GM18858 (cell line): ENCODE data around the gene CLRN2.
"Not testable (repeated sequence)": the region's sequence is repeated elsewhere in the genome, so short reads cannot be mapped to it uniquely, and the experiment has no call there.

Source experiments
- ATAC-seq: cut with Tn5 transposase; IDR thresholded peaks from one replicate; pipeline ENCODE4 v1.9.1; 2021; ENCODE audit not compliant: unreplicated experiment

The CLRN2 gene

DNA sequence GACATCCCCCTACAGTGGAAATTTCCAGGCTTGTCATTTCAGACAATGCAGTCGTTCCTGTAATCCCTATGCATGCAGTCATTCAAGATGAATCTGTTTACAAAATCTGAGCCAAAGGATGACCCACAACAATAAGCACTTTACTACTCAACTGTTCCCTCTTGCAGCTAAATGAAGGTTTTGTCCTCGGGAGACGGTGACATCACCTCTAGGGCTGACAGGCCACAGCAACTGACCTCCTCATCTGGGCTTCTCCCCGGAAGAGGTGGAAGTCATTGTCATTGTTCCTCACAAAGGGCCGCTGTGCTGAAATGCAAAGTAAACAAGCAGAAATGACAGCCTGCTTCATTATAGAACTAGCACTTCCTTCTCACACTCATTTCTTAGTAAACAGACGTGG lies 29.2 kb downstream of the CLRN2 start:
- no peak for ATAC-seq

DNA sequence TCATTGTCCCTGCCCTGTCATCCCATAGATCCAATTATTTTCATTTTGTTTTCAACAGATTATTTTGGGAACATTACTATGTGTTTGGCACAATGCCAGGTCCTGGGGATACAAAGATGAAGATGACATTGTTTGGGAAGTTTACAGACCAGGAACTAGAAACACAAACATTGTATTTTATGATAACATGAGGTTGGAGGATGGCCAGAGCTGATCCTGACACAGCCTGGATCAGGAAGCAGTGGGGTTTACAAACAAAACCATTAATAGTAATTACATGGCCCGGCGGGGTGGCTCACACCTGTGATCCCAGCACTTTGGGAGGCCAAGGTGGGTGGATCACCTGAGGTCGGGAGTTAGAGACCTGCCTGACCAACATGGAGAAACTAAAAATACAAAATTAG lies 29.9 kb downstream of the CLRN2 start:
- no peak for ATAC-seq

DNA sequence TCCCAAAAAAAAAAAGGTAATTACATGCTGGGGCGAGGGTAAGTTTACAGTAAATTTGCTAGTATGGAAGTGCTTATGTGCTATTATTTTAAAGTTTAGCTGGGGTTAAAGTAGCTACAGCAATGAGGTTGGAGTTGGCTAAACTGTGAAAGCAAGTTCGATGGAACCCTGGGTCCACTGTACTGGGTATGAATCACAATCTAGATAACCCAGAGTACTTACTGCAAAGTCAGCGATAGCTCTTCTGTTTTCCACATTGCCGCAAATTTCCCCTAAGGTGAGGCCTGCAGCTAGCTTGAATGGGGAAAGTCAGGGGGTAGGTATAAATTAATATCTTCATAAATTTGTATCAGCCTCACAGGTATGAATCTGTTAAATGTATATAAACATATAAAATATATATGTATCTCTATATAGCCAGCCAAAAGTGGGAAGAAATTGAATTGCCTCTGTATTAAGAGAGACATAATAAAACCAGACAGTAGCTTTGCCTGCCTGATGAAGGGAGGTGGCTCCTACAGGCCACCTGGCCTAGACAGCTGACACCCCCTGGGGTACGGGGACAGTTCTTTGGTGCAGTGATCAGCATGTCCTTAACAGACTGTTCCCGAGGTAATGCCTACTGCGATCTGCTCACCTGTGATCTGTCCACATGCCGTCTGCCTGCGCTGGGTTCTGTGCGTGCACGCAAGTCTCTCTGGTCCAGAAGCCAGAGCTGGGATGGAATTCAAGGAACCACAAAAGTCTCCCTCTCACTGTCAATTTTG lies 30.6 kb downstream of the CLRN2 start:
- no peak for ATAC-seq

DNA sequence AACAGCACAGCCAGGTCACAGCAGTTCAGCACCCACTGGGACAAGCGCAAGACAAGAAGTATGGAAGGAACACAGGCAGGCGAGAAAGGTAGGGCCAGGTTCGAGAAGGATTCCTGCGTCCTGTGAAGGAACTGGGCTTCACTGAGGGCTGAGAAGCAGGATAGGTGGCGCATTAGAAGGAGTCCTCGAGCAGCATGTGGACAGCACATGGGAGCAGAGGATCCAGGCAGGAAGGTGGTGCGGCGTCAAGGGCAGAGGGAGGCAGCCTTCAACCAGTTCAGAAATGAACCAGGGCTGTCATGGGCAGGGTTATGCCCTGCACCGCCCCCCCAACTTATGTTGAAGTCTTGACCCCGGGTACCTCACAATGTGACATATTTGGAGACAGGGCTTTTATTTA lies 31.3 kb downstream of the CLRN2 start:
- ATAC-seq, result no peak

DNA sequence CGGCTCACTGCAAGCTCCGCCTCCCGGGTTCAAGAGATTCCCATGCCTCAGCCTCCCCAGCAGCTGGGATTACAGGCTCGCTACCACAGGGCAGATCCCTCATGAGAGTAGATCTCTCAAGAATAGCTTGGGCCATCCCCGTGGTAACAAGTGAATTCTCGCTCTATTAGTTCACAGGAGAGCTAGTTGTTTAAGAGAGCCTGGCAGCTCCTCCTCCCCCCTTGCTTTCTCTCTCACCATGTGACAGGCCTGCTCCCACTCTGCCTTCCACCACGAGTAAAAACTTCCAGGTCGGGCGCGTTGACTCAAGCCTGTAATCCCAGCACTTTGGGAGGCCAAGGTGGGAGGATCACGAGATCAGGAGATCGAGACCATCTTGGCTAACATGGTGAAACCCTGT lies 31.7 kb downstream of the CLRN2 start:
- ATAC-seq, result no peak

DNA sequence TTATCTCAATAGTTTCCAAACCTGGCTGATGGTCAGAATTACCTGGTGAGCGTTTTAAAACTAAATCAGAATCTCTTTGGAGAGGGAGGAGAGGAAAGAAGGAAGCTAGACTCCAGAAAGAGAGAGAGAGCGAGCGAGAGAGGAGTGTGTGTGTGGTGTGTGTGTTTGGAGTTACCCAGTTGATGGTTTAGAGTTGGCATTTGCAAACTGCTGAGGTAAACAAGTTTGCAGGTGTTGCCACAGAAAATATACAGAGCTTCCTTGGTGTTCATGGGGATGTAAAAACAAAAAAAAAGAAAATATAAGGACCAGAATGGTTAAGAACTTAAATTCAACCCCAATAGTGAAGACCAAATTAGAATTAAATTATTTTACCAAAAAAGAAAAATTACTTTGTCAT lies 35.6 kb downstream of the CLRN2 start:
- ATAC-seq, result no peak

DNA sequence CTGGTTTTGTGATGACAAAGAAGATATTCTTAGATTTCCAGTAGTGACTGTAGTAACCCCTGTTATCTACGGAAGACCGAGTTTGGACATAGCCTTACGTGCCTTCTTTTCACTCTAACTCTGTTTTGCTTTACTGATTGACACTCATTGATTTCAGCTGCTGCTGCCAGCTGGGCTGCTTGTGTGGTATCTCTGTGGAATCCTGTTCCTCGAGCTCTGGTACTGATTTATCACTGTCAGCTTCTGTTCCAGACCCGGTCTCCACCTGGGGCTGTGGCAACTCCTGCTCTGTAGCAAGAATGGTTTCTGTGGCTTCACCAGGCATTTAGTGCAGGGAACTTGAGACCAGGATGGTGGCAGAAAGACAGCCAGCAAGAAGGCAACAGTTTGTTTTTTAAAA lies 37.5 kb downstream of the CLRN2 start:
- no peak for ATAC-seq

DNA sequence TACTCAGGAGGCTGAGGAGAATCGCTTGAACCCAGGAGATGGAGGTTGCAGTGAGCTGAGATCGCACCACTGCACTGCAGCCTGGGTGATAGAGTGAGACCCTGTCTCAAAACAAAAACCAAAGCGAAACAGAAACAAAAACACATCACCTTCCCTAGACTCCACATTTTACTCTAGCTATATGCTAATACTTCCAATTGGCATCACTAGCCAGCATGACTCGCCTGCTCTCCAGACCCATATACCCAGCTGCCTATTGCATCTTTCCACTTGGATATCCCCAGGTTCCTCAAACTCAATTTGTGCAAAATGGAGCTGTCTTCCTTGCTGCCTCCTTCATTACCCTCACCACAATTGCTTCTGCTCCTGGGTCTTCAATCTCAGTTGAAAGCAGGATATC lies 39.6 kb downstream of the CLRN2 start:
- ATAC-seq, result no peak

DNA sequence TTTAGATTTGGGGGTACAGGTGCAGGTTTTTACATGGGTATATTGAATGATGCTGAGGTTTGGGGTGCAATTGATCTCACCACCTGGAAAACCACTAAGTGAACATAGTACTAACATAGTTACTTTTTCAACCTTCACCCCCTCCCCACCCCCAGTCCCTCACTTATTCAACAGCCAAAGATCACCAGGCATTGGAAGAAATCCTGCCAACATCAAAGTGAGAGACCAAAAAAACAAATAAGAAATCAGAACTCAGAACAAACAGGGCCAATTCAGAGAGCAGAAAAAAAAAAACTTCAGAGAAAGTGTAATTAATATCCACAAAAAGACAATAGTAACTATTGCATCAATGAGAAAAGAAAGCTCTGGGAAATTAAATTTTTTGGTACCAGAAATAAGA lies 41.5 kb downstream of the CLRN2 start:
- no peak for ATAC-seq

DNA sequence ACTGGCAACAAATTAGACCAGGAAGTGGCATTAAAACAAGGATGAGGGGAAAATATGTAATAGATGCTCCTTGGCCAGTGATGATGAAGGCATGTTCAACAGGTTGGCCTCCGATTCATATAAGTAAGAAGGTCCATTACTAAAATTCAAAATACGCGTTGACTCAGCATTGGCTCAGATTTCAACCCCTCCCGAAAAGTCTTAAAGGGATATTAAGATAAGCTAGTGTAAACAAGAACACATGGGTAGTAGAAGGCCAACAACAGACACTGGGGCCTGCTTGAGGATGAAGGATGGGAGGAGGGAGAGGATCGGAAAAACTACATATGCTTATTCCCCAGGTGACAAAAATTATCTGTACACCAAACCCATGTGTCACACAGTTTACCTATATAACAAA lies 42.9 kb downstream of the CLRN2 start:
- ATAC-seq, result no peak

DNA sequence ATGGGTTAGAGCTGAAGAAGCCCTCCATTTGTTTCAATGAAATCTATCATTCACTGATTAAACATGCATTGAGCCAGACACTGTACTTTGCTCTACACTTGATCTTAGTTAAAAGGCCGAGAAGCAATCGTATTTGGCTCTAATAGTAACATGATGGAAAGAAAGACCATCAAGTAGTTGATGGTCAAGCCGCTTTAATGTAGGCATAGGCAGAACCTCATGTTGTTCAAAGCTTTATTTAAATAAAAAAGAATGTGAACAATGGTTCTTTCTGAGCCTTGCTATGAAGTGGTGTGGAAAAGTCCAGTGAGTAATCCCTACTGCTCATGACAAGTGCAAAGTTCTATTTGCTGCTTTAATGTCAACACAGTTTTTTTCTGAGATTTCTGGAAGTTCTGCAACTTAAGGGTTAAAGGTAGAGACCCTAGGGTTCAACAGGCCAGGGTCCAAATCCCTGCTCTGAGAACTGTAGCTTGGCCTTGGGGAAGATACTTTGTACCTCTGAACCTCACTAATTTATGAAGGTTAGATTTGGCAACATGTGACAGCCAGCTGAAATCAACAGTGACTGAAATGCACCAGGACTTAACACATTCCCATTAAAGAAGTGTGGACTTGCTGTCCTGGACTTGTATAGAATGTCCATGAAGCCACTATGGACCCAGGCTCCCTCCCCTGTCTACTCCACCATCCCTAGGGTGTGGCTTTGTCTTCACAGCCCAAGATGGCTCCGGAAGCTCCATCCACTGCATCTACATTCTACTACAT lies 44.2 kb downstream of the CLRN2 start:
- ATAC-seq, result no peak

DNA sequence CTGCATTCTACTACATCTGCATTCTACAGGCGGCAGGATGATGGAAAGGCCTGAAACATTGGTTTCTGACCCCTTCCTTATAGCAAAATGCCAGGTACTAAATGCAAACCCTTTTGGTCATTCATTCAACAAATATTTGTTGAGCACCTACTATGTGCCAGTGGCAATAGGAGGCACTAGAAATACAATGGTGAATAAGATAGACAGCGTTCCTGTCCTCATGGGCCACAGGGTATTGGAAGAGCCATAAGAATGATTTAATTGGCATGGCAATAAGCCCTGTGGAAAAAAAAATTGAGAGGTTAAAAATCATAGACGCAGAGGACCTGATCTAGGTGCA lies 44.7 kb downstream of the CLRN2 start:
- ATAC-seq, result no peak

DNA sequence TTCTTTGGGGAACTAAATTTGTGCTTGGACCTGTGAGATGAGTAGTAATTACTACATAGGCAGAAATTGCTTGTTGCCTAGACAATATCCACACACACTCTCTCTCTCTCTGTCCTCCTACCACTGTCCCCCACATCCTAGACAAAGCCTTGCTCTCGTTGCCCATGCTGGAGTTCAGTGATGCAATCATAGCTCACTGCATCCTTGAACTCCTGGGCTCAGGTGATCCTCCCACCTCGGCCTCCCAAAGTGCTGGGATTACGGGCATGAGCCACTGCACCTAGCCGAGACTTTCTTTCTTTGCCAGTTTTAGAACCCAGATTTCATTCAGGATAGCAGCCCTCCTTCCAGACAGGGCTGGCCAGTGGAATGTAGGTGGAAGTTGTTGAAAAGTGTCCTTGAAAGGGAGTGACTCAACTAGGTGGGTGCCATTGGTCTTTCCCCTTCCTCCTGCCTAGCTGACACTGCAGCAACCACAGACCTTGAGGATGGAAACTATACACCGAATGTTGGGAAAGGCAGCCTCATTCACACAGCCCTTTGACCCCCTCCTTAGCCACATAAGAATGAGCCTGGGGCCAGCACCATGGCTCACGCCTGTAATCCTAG lies 45.2 kb downstream of the CLRN2 start:
- ATAC-seq, result no peak

DNA sequence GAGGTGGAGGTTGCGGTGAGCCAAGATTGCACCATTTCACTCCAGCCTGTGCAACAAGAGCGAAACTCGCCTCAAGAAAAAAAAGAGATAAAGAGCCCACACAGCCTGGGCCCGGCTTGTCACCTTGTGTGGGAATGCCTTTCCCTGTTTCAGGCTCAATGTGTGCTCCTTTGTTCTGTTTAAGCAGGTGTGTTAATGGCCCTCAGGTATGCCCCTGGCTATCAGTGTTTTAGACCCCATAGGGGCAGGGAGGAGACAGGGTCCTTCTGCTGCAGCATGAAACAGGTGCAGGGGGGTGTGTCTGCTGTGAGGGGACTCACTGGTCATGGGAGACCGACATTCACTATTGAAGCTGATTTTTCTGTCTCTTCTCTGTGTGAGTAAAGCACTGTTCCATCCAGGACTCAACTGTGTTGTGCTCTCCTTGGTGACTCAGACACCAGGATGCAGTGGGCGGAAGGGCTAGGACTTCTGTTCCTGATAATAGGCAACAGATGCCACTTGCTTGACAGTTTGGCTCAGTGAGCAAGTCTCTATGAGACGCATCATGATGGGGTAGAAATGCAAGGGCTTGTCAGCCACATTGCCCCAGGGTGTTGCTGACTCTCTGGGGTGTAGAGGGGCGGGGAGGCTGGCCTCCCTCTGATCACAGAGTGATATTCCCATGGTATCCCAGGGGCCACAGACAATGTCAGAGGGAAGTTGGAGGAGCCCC lies 46.4 kb downstream of the CLRN2 start:
- ATAC-seq, result no peak

DNA sequence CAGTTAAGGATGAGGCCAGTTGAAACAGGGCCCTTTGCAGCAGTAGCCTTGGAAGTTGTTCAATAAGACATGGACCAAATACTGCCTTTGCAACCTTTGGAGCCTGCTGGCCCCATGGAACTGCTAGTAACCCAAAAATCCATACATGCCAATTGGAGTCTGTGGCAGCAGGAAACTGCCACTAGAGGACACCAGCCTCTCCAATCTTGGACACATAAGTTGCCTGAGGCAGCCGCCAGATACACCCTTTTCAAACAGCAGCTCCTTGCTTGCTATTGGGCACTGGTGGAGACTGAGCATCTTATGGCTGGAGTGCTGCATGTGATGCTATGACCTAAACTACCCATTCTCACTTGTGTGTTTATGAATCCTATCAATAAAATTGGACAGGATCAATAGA lies 47.2 kb downstream of the CLRN2 start:
- ATAC-seq, result no peak

DNA sequence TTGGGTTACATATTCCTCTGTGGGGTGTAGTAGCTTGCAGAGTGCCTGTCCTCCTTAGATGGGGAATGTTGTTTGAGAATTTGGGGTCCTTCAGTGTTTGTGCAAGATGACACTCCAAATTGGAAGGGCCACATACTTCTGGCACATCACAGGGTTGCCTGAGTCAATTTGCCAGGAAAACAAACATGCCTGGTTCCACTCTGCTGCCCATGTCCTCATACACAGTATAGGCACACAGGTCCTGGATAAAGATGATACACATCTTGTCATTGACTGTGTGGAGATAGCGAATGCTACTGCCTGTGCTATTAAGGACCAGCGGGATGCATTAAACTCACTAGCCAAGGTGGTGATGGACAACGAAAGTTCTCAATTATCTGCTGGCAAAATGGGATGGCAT lies 50.9 kb downstream of the CLRN2 start:
- ATAC-seq, result no peak

DNA sequence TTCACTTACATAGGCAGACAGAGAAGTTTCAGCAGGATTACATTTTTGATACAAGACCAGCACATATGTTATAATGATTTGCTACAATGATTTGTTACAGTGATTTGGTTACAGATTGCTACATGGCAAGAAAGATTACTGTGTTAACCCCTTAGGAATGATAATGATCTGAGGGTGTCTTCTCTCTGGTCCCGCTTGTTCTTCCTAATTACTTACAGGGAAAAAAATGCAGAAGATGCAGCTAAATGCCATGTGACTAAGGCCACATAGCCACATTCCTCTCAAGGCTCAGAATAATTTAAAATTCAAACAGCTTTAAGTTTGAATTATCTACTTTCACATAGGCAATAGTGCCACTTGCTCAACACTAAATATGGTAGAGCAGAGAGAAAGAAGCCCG lies 52.3 kb downstream of the CLRN2 start:
- ATAC-seq, result no peak

DNA sequence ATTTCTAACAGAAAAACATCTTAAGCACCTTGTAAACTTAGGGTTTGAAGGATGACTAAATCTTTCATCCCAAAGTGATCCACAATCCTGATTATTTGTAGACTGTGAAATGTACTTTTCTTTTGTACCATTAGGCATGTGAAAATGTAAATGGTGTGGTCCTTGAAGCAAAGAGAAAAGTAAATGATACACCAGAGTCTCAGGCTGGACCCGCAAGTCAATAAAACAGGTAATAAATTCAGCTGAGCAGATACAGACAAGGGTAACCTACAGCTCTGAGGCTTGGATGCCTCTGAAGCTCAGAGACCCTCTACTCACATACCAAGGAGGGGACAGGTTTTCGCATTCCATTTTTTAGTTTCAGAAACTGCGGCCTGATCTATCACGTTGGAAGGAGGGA lies 59.2 kb downstream of the CLRN2 start:
- no peak for ATAC-seq

DNA sequence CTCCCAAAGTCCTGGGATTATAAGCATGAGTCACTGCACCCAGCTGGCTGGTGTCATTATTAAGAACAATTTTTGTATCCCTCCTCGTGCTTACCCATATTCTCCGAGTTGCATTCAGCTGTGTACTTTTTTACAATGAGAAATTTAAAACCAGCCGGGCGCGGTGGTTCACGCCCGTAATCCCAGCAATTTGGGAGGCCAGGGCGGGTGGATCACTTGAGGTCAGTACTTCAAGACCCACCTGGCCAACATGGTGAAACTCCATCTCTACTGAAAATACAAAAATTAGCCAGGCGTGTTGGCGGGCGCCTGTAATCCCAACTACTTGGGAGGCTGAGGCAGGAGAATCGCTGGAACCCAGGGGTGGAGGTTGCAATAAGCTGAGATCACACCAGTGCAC lies 60.2 kb downstream of the CLRN2 start:
- ATAC-seq, result not testable (repeated sequence)
